ENCODE measurements around the gene TM9SF4. TPM values are rescaled to one million over a fixed set of nuclear protein-coding genes. Genes with fewer than 3 reads are reported as not detected.
A peak's percentile ranks its signal among the peaks of the same experiment; 100 is the strongest.

The TM9SF4 gene
- total and polyA plus RNA-seq, 5 experiments from 2014 or later = 31.5 to 44.3 (median 42.6) TPM

GRCh38 chr20:32155017-32155981, 45.8 kb downstream of the TM9SF4 start:
- H3K27me3 Mint-ChIP-seq = no peaks in the 10 kb centered on the region
- POLR2A ChIA-PET = no interaction called here
- ATAC-seq (peak in 1 of 2 donors; percentile 36), DNase-seq (peak in 3 of 10 donors; percentile 5 to 11 (median 11))
- H3K9me3 Mint-ChIP-seq = no peaks in the 10 kb centered on the region
- peaks cover 0 to 9% (median 5%) of the 10 kb centered on the region in 4 donors for H3K4me1 Mint-ChIP-seq
- H3K27ac Mint-ChIP-seq = peak overlapping the region in 9 of 10 donors; percentile 19 to 90 (median 75)
- H3K36me3 Mint-ChIP-seq = peaks cover 0 to 88% (median 15%) of the 10 kb centered on the region in 3 donors
- H3K4me3 Mint-ChIP-seq = no peak overlapping the region

DNA sequence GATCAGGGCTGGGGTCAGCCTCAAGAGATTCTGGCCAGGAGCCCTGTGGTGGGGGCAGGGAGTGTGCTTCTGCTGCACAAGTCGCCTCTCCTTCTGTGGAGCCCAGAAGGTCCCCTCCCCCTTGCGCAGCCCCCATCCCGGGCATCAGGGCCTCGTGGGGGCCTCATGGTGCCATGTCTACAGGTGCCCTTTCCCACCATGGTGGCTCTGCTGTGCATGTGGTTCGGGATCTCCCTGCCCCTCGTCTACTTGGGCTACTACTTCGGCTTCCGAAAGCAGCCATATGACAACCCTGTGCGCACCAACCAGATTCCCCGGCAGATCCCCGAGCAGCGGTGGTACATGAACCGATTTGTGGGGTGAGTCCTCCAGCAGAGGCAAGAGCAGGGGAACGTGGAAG, 48.1 kb downstream of the TM9SF4 start:
- no peak for DNase-seq
- no peaks in the 10 kb centered on the region for H3K9me3 Mint-ChIP-seq
- peak overlapping the region in 2 of 10 donors; percentile 32 to 61 for H3K27ac Mint-ChIP-seq
- POLR2A ChIA-PET = no interaction called here
- H3K27me3 Mint-ChIP-seq = no peaks in the 10 kb centered on the region
- H3K36me3 Mint-ChIP-seq = peaks cover 3 to 88% (median 19%) of the 10 kb centered on the region in 3 donors
- ATAC-seq = no peak
- peaks cover 0 to 9% (median 3%) of the 10 kb centered on the region in 4 donors for H3K4me1 Mint-ChIP-seq
- H3K4me3 Mint-ChIP-seq = no peak overlapping the region

DNA sequence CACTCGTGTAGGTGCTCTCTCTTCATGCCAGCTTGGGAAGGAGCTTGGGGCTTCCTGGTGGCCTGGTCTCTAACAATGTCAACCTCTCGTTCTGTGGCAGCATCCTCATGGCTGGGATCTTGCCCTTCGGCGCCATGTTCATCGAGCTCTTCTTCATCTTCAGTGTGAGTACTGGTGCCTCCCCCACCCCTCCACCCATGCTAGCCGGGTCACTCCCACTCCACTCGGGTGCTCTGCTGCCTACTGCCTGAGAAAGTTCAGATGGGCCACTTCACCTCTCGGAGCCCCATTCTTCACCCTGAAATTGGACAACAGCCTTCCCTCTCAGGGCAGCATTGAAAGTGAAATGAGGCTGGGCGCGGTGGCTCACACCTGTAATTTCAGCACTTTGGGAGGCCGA, 48.8 kb downstream of the TM9SF4 start:
- no peak overlapping the region for H3K4me3 Mint-ChIP-seq
- DNase-seq (no peak), ATAC-seq (no peak)
- H3K27me3 Mint-ChIP-seq = no peaks in the 10 kb centered on the region
- H3K4me1 Mint-ChIP-seq = peaks cover 0 to 9% (median 3%) of the 10 kb centered on the region in 4 donors
- no peaks in the 10 kb centered on the region for H3K9me3 Mint-ChIP-seq
- H3K36me3 Mint-ChIP-seq = peaks cover 5 to 87% (median 16%) of the 10 kb centered on the region in 3 donors
- peak overlapping the region in 2 of 10 donors; percentile 46 to 71 for H3K27ac Mint-ChIP-seq
- POLR2A ChIA-PET = no interaction called here

DNA sequence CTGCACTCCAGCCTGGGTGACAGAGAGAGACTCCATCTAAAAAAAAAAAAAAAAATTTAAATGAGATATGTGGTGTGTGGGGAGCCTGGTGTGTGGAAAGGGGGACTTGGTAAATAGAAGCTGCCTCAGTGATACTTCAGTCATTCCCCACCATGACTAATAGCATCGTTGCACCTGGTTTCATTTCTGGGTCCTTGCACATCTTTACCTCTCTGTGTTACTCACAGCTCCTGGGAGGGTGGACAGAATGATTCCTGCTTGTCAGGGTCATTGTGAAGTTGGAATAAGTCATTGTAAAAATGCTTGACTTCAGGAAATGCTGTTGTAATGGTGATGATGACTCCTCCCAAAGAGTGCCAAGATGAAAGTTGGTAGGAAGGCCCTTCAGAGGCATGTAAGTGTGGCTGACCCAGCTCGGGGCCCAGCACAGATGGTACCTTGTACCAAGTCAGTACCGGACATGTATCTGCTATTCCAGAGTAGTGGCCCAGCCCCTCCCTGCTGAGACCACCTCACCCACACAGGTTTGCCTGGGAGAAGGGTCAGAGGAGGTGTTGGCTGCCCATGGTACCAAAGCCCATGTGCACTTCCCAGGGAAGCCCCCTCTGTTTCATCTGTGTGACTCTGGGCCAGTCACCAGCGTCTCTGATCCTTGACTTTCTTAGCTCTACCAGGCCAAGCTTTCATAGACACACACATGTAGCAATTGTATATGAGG, 49.6 kb downstream of the TM9SF4 start:
- DNase-seq (no peak), ATAC-seq (no peak)
- Mint-ChIP-seq H3K4me3 (no peak overlapping the region), H3K36me3 (peaks cover 5 to 86% (median 19%) of the 10 kb centered on the region in 3 donors), H3K27me3 (no peaks in the 10 kb centered on the region), H3K4me1 (peaks cover 0 to 9% (median 3%) of the 10 kb centered on the region in 4 donors), H3K27ac (peak overlapping the region in 1 of 10 donors; percentile 46), H3K9me3 (no peaks in the 10 kb centered on the region)
- POLR2A ChIA-PET = no interaction called here

- H3K4me3 Mint-ChIP-seq = no peak overlapping the region
- no peaks in the 10 kb centered on the region for H3K27me3 Mint-ChIP-seq
- DNase-seq = no peak
- no peaks in the 10 kb centered on the region for H3K9me3 Mint-ChIP-seq
- POLR2A ChIA-PET = no interaction called here
- no peak for ATAC-seq
- peaks cover 5 to 86% (median 20%) of the 10 kb centered on the region in 3 donors for H3K36me3 Mint-ChIP-seq
- peak overlapping the region in 1 of 10 donors; percentile 33 for H3K27ac Mint-ChIP-seq
- peaks cover 0 to 7% (median 3%) of the 10 kb centered on the region in 4 donors for H3K4me1 Mint-ChIP-seq
Observed at GRCh38 chr20:32159766-32160221, 50.3 kb downstream of the TM9SF4 start.

GRCh38 chr20:32160341-32160740, 50.8 kb downstream of the TM9SF4 start:
- H3K4me1 Mint-ChIP-seq = peaks cover 0 to 2% (median under 1%) of the 10 kb centered on the region in 4 donors
- H3K36me3 Mint-ChIP-seq = peaks cover 5 to 86% (median 23%) of the 10 kb centered on the region in 3 donors
- DNase-seq (no peak), ATAC-seq (no peak)
- H3K4me3 Mint-ChIP-seq = no peak overlapping the region
- POLR2A ChIA-PET = no interaction called here
- peak overlapping the region in 1 of 10 donors; percentile 5 for H3K27ac Mint-ChIP-seq
- no peaks in the 10 kb centered on the region for H3K9me3 Mint-ChIP-seq
- H3K27me3 Mint-ChIP-seq = no peaks in the 10 kb centered on the region

- Mint-ChIP-seq H3K4me1 (no peaks in the 10 kb centered on the region), H3K4me3 (no peak overlapping the region), H3K27ac (peak overlapping the region in 4 of 10 donors; percentile 1 to 66 (median 39)), H3K27me3 (no peaks in the 10 kb centered on the region), H3K36me3 (peaks cover 5 to 93% (median 28%) of the 10 kb centered on the region in 3 donors), H3K9me3 (no peaks in the 10 kb centered on the region)
- no peak for DNase-seq
- ATAC-seq = no peak
- POLR2A ChIA-PET = no interaction called here
Observed at GRCh38 chr20:32162351-32162750, 52.8 kb downstream of the TM9SF4 start.

GRCh38 chr20:32163951-32164350, 54.4 kb downstream of the TM9SF4 start:
- Mint-ChIP-seq H3K9me3 (no peaks in the 10 kb centered on the region), H3K4me1 (no peaks in the 10 kb centered on the region), H3K4me3 (no peak overlapping the region), H3K27ac (peak overlapping the region in 1 of 10 donors; percentile 32), H3K27me3 (no peaks in the 10 kb centered on the region), H3K36me3 (peaks cover 5 to 81% (median 26%) of the 10 kb centered on the region in 3 donors)
- ATAC-seq = no peak
- POLR2A ChIA-PET = no interaction called here
- DNase-seq = no peak

GRCh38 chr20:32164984-32165735, 55.6 kb downstream of the TM9SF4 start:
- no peak for DNase-seq
- POLR2A ChIA-PET = no interaction called here

DNA sequence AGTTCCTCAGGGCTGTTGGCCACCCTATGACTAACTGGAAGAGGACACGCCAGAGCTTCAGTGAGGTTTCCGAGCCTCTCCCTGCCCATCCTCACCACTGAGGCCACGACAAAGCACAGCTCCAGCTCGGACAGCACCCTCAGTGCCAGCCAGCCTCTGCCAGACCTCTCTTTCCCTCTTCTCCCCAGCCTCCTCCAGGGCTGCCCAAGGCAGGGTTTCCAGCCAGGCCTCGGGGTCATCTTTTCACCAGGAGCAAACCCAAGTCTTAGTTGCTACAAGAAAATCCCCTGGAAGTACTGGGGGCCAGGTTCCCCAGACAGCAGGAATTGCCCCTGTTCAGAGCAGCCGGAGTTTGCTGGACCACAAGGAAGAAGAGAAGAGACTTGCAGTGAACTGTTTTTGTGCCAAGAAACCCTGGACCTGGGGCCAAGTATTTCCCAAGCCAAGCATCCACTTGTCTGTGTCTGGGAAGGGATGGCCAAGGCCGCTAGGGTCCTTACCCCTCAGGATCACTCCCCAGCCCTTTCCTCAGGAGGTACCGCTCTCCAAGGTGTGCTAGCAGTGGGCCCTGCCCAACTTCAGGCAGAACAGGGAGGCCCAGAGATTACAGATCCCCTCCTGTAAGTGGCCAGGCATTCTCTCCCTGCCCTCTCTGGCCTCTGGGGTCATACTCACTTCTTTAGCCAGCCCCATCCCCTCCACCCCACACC, 56.5 kb downstream of the TM9SF4 start:
- Mint-ChIP-seq H3K9me3 (no peaks in the 10 kb centered on the region), H3K27ac (peak overlapping the region in 4 of 10 donors; percentile 29 to 74 (median 48)), H3K4me1 (peaks cover 0 to 2% (median 0%) of the 10 kb centered on the region in 4 donors), H3K4me3 (no peak overlapping the region), H3K27me3 (no peaks in the 10 kb centered on the region), H3K36me3 (peaks cover 5 to 63% (median 24%) of the 10 kb centered on the region in 3 donors)
- DNase-seq (no peak), ATAC-seq (no peak)
- POLR2A ChIA-PET = no interaction called here

More at GRCh38 chr20:32164984-32165735, 55.6 kb downstream of the TM9SF4 start:
- ATAC-seq = no peak
- Mint-ChIP-seq H3K36me3 (peaks cover 5 to 70% (median 24%) of the 10 kb centered on the region in 3 donors), H3K9me3 (no peaks in the 10 kb centered on the region), H3K4me1 (peaks cover 0 to under 1% (median 0%) of the 10 kb centered on the region in 4 donors), H3K27me3 (no peaks in the 10 kb centered on the region), H3K4me3 (no peak overlapping the region), H3K27ac (peak overlapping the region in 5 of 10 donors; percentile 20 to 68 (median 34))

DNA sequence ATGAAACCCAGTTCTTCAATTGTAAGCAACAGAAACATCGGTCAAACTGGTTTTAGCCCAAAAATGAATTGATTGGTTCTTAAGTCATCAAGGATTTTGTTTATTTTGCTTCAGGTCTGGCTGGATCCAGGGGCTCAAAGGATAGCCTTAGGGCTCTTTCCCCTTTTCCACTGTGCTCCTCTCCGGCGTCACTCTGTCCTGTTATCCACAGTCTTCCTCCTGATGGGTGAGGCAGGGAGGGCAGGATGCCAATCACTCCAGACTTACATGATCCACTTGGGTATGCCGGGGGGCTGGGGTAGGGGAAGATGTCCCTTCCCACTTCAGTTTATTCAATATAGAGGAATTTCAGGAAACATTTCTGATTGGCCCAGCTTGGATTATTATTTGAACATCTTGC, 58.0 kb downstream of the TM9SF4 start:
- no peaks in the 10 kb centered on the region for H3K27me3 Mint-ChIP-seq
- POLR2A ChIA-PET = no interaction called here
- H3K27ac Mint-ChIP-seq = peak overlapping the region in 4 of 10 donors; percentile 21 to 68 (median 62)
- DNase-seq (no peak), ATAC-seq (no peak)
- peaks cover 0 to 2% (median 0%) of the 10 kb centered on the region in 4 donors for H3K4me1 Mint-ChIP-seq
- H3K9me3 Mint-ChIP-seq = no peaks in the 10 kb centered on the region
- H3K4me3 Mint-ChIP-seq = no peak overlapping the region
- peaks cover 2 to 48% (median 11%) of the 10 kb centered on the region in 3 donors for H3K36me3 Mint-ChIP-seq
